GM10266 (cell line): Measurements from ENCODE around the gene KCTD3.

ENCODE experiments used
- DNase-seq: peaks from one replicate; pipeline ENCODE4 v3.0.0; 2012; ENCODE audit errors: extremely low spot score
- CTCF ChIP-seq: IDR thresholded peaks from 2 replicates; pipeline ENCODE4 v1.5.1; 2012; ENCODE audit warnings: mild to moderate bottlenecking, low read depth; ENCODE audit not compliant: control insufficient read depth, insufficient read depth; ENCODE audit errors: missing control alignments

KCTD3 gene

DNA sequence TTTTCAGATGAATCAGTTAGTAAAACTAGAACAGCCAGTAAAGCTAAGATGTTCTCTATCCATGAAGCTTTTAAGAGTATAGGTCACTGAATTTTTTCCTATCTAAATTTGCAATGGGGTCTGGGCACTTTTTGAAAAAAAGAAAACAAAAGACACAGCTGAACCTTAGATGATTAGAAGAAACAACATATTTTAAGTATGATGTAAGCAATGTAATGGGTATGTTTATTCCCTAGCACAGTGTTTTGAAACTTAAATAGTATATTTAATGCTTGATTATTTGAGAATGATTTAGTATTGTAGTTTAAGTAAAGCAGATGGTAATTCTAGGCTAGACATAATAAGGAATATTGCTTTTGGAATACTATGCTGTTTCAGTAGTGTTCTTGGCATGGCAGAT lies 36.2 kb downstream of the KCTD3 start:
- no peak for TF ChIP-seq CTCF
- no peak for DNase-seq

- DNase-seq, result no peak
- TF ChIP-seq CTCF, result no peak
These were observed 38.0 kb downstream of the KCTD3 start for GRCh38 chr1:215605011-215605621.

GRCh38 chr1:215606036-215606435 lies 38.9 kb downstream of the KCTD3 start:
- TF ChIP-seq CTCF, result no peak
- DNase-seq, result no peak

GRCh38 chr1:215606564-215607168 lies 39.6 kb downstream of the KCTD3 start:
- TF ChIP-seq CTCF, result peak; percentile 29
- DNase-seq, result no peak

DNA sequence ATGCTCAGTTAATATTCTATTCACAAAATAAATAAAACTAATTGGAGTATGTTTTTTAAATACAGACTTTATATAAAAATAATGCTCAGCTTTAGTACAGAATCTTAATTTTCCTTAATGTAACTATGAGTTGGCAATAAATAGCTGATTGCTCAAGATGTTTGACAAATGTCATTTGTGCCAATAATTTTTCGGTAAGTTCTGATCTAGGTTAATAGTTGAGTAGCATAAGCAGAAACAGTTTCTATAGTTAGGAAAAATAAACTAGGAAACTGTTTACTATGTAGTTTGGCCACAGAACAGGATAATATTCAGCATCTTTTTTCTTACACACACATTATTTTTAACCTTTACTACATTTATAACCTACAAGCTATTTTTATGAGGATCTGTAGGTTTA lies 40.3 kb downstream of the KCTD3 start:
- no peak for TF ChIP-seq CTCF
- DNase-seq, result no peak

DNA sequence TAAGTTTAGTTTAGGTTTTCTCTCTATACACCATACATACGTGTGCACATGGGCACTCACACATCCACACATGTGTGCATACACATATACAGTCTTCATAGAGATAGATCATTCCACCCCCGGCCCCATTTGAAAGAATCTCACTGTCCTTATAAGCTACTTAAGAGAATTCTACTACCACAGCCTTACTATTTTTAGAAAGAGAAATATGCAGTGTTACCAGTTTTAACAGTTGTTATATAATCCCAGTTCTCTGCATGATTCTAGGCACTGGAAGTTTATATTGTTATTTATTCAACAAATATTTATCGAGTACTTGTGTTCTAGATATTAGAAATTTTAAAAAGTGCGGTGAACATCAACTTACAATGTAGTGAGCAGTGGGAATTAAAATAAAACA lies 41.5 kb downstream of the KCTD3 start:
- DNase-seq, result no peak
- no peak for TF ChIP-seq CTCF

DNA sequence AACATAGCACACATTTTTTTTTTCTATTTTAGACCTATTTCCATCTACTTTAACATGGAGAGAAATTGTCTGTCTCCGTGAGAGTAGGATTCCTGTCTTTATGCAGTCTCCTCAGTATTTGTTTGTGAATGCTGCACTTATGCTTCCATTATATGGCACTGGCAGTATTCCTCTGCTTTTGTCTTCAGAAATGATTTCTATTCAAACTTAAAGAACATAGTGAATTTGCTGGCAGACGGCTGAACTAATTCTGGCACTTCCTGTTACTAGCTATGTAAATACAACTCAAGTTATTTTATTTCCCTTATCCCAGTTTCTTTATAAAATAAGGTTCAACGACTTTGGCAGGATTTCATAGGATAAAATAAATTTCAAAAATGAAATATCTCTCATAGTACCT lies 45.3 kb downstream of the KCTD3 start:
- no peak for TF ChIP-seq CTCF
- DNase-seq, result no peak
